Measurements from ENCODE around the gene TRERF1.

The TRERF1 gene

GRCh38 chr6:42271834-42272805 lies 179.6 kb downstream of the TRERF1 start:
- DNase-seq (ENCODE audit: low spot score) = no peak

- no peak for DNase-seq (ENCODE audit: low spot score)
Measured at GRCh38 chr6:42269974-42270510, 181.7 kb downstream of the TRERF1 start.

- DNase-seq (ENCODE audit: low spot score) = no peak
Measured at GRCh38 chr6:42269553-42269952, 182.2 kb downstream of the TRERF1 start.

- no peak for DNase-seq (ENCODE audit: low spot score)
Measured at GRCh38 chr6:42268835-42269204, 182.9 kb downstream of the TRERF1 start.

DNA sequence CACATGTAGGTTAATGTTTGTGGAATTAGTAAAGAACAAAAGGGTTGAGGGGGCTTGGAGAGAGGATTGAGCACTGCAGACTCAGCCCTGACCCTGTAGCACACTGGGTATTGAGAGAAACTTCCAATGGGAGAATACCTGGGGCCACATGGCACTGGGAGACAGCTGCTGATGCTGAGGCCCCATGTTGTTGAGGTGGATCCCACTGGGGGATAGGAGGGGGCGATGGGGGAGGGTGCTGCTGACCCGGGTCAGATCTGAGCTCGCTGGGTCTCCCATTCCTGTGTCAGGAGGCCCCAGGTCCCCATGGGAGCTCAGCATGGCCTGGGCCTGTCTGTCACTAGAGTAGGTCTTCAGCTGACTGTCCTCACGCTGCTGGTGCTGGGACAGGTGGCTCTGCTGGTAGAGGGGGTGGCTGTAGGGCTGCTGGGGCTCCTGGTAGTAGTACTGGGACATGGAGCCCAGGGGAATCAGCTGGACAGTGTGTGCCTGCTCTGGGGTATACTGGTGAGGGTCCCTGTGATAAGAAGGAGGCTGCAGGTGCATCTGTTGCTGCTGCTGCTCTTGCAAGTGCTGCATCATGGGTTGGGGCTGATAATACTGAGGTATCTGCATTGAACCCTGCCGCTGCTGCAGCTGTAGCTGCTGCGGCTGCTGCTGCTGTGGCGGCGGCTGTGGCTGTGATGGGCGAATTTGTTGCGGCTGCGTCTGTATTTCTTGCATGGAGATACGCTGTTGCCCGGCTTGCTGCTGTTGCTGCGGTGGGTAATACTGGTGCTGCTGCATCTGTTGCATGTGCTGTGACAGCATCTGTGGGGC lies 183.5 kb downstream of the TRERF1 start:
- no peak for DNase-seq (ENCODE audit: low spot score)

- no peak for DNase-seq (ENCODE audit: low spot score)
Measured at GRCh38 chr6:42266538-42266937, 185.2 kb downstream of the TRERF1 start.

- DNase-seq (ENCODE audit: low spot score) = no peak
Measured at GRCh38 chr6:42264852-42265390, 186.8 kb downstream of the TRERF1 start.

DNA sequence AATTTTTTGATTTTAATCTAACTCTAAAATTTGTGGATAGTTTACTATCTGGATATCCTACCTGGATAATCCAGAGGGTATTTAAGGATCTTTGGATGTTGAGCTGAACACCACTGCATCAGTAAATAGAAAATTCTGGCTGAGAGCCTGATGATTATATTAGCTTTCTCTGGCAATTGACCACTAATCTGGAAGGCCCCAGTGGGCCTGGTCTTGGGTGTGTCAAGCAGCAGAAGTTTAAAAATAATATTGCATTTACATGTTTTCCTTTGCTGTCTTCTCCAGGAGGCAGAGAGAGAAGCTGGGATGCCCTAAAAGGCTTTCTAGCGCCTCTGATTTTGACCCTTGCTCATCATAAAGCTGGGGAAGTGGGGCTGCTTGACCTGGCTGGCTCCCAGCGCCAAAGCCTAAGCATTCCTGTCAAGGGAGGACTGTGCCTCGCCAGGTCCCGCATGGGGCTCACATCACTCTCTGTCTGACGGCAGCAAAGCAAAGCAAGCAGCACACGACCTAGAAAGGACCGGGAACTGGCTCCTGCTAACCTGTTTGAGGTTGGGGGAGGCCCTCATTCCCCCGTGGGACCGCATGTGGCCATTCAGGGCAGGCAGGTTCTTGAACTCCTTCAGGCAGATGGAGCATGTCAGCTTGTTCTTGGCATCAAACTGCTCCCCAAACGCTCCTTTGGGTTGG lies 187.4 kb downstream of the TRERF1 start:
- no peak for DNase-seq (ENCODE audit: low spot score)

DNA sequence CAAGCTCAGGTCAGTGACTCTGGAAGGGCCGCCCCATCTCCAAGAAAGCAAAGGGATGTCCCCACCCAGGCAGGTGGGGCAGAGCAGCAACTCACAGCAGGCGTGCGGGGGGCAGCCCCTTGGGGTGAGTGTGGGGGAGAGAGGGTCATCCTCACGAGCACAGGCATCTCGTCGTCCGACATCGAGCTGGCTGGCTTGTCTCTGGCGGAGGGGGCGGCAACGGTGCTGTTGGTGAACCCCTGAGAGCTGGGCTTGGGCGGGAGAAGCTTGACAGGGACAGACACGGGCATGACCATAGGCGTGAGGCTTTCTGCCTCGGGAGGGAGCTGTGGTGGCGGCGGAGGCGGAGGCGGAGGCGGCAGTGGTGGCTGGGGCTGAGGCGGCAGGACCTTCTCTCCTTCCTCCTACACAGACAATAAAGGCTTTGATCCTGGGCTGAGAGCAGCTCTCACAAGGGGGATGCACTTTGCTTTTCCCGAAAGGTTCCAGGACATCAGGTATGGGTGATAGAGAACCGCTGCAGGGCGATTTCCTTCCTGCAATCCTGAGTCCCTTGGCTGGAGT lies 188.5 kb downstream of the TRERF1 start:
- DNase-seq (ENCODE audit: low spot score) = no peak

GRCh38 chr6:42260972-42261371 lies 190.8 kb downstream of the TRERF1 start:
- DNase-seq (ENCODE audit: low spot score) = no peak

GRCh38 chr6:42260396-42260888 lies 191.3 kb downstream of the TRERF1 start:
- DNase-seq (ENCODE audit: low spot score) = no peak

DNA sequence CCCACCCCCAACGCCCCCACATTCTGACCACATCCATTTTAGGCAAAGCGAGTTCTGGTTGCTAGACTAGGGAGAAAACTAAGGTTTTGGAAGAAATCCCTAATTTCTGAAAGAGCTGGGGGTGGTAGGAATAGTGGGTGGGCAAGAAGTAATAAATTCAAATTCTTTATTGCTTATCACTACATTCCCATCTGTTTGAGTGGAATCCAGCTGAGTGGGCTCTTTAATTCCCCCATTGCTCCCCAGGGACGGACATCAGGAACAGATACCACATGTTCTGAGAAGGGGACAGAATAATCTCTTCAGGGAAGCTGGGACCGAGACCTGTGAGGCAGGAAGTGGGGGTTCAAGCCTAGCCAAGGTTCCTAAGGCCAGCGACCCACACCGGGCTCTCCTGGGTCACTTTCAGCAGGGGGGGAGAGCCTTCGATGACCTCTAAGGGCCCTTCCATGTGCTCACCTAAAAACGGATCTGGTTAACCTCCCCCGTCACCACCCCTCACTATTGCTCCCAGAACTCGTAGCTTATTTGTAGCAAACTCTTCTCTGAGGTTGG lies 191.8 kb downstream of the TRERF1 start:
- DNase-seq (ENCODE audit: low spot score) = no peak

- DNase-seq (ENCODE audit: low spot score) = no peak
Measured at GRCh38 chr6:42259286-42259685, 192.4 kb downstream of the TRERF1 start.

GRCh38 chr6:42257614-42258013 lies 194.1 kb downstream of the TRERF1 start:
- no peak for DNase-seq (ENCODE audit: low spot score)

DNA sequence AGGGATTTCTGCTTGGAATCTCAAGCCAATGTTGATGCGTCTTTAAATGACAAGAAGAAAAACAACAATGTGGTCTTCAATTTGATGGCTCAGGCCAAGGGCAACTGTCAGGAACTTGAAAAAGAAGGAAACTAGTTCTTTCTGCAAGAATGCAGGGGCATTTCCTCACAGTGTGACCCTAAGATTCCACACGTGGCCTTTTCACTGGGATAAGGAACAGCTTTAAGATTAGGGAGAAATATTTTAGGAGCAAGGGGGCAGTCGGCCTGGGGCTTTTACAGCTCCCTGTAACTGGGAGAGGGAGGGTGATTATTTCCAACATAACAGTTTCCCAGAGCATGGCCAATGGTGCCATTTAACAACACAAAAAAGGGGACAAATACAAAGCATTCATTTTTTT lies 194.7 kb downstream of the TRERF1 start:
- DNase-seq (ENCODE audit: low spot score) = no peak

- no peak for DNase-seq (ENCODE audit: low spot score)
Measured at GRCh38 chr6:42255050-42255449, 196.7 kb downstream of the TRERF1 start.

- no peak for DNase-seq (ENCODE audit: low spot score)
Measured at GRCh38 chr6:42254505-42254904, 197.2 kb downstream of the TRERF1 start.

DNA sequence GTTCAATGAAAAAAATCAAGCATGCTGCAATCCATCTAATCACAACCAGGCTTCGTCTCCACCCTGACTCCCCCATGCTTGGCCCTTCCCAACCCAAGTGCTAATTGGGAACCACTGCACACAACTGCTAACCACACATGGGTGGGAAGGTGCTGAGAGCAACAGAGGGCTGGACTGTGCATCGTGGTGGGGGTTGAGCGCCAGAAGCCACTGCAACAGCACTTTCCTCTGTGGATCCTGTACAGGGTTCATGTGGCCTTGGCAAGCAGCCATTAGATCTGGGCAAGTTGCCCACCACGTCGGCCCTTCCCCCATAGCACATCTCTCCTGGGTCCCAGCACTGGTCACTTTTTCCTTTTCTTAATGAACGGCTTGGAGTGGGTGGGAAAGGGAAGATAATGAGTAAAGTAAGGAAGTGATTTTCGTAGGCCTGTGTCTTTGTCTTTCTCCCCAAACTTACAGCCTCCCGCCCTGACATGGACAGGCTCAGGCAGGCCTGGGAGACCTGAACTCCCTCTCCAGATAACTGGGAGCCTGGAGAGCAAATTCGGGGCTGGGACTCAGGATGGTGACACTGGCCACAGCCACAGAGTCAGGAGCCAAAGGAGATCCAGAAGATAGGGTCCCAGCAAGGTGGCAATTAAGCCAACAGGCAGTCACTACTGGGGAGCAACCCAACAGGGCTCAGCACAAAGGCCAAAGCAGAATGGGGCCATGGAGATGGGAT lies 199.7 kb downstream of the TRERF1 start:
- no peak for DNase-seq (ENCODE audit: low spot score)

GRCh38 chr6:42251500-42251899 lies 200.2 kb downstream of the TRERF1 start:
- no peak for DNase-seq (ENCODE audit: low spot score)

DNA sequence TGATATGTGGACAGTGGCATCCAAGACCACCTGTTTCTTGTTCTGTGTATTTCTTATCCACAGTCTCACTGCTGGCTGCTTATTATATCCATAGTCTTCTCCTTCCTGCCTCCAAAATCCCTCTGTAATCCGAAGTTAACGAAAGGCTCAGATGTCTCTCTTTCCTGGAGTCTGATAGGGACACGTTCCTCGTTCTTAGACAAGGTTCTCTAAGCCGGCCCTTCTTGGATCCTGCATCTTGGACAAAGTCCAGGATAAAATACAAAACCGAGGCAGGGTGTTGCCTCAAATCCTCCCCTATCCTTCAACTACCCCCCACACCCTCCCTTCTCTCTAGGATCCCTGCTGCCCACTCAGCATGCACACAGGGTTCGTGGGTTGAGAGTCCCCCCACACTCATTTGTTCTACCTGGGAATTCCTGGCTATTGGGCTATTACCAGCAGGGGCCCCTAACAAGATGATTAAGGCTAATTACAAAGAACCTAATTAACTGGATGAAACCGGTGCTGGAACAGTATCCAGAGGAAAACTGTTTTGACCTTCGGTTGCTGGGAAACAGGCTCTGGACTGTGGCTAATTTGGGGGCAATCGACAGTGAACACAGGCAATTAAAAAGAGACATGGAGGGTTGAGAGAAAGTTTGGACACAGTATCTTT lies 201.3 kb downstream of the TRERF1 start:
- no peak for DNase-seq (ENCODE audit: low spot score)

Data from activated CD4-positive, alpha-beta T cell treated with anti-CD3 and anti-CD28 coated beads, Interleukin-2, Interleukin-4, amounts not matched to agents 100 ng/mL and 50 ng/mL, durations not matched to agents 16 hours and 8 hours (primary cell).